A549 (cell line): ENCODE measurements around the gene ITPRID1. TPM values are rescaled to one million over a fixed set of nuclear protein-coding genes. Genes with fewer than 3 reads are reported as not detected.

ENCODE experiments used
- ATAC-seq, 2 experiments: fragments of 200-7000 bp in 1 of 2; fragments of >200 bp in 1 of 2; cut with Nextera tagmentation in 1 of 2; cut with Tn5 transposase in 1 of 2; 3 replicates each; pipeline versions ENCODE4 v1.8.0 to v1.9.1; 2018 to 2020; ENCODE audit warnings: mild to moderate bottlenecking in 1 of 2, moderate library complexity in 1 of 2
- CTCF ChIA-PET: fragments of 300-600 bp; sonication (Branson Sonifier 250); formaldehyde crosslinking; extraction: SDS; loops from one replicate; lab custom pipeline; 2021; ENCODE audit warnings: antibody characterized with exemption, inconsistent platforms; lab: Yijun Ruan, JAX
- POLR2A ChIA-PET: fragments of 350-600 bp; formaldehyde crosslinking; extraction: SDS; loops from one replicate; lab custom pipeline; 2021; ENCODE audit warnings: antibody characterized with exemption, inconsistent platforms; lab: Yijun Ruan, JAX
- DNase-seq, 2 experiments: peaks; one replicate each; pipeline versions ENCODE4 v3.0.0 to v3.0.0-alpha.2; 2011 to 2016; ENCODE audit warnings: low read depth in 1 of 2, low spot score in 1 of 2
- FAIRE-seq: peaks from 2 replicates; lab custom pipeline; 2011; peaks lifted over from hg19 to GRCh38; lab: Jason Lieb, UNC
- H3K27ac ChIP-seq, 2 experiments: fragments of >200 bp; sonication (Bioruptor Twin); formaldehyde crosslinking; 3 replicates each; pipeline ENCODE4 v1.5.1; 2016 to 2017
- H3K4me1 ChIP-seq: fragments of >200 bp; sonication (Bioruptor Twin); formaldehyde crosslinking; 3 replicates; pipeline ENCODE4 v1.6.1; 2016
- H3K4me2 ChIP-seq: fragments of >200 bp; sonication (Bioruptor Twin); formaldehyde crosslinking; 3 replicates; pipeline ENCODE4 v1.6.1; 2016
- H3K4me3 ChIP-seq: fragments of >200 bp; sonication (Bioruptor Twin); formaldehyde crosslinking; 3 replicates; pipeline ENCODE4 v1.5.1; 2016
- H3K9me3 ChIP-seq: fragments of >200 bp; sonication (Bioruptor Twin); formaldehyde crosslinking; 3 replicates; pipeline ENCODE4 v1.6.1; 2016
- BCL3 ChIP-seq: fragments of >200 bp; sonication (Bioruptor Twin); formaldehyde crosslinking; IDR thresholded peaks from 3 replicates; pipeline ENCODE4 v1.6.1; 2016
- CHD4 ChIP-seq: fragments of 200-600 bp; sonication (generic); IDR thresholded peaks from 2 replicates; pipeline ENCODE4 v1.6.1; 2016; ENCODE audit warnings: antibody characterized with exemption, mild to moderate bottlenecking, borderline replicate concordance
- EHMT2 ChIP-seq: fragments of 200-600 bp; sonication (generic); IDR thresholded peaks from 2 replicates; pipeline ENCODE4 v1.6.1; 2016; ENCODE audit warnings: antibody characterized with exemption, low read depth, mild to moderate bottlenecking, moderate library complexity
- FOSB ChIP-seq: fragments of 250-450 bp; sonication (Bioruptor Pico); IDR thresholded peaks from 2 replicates; pipeline ENCODE4 v1.5.0; 2020; ENCODE audit warnings: mild to moderate bottlenecking, moderate library complexity
- FOSL2 ChIP-seq, 2 experiments: fragments of 450-650 bp in 1 of 2; fragments of >200 bp in 1 of 2; sonication (Bioruptor Twin) in 1 of 2; formaldehyde crosslinking; IDR thresholded peaks; 2 replicates each; pipeline versions ENCODE4 v1.5.0 to v1.6.1; 2016 to 2020; ENCODE audit warnings: mild to moderate bottlenecking in 1 of 2, moderate library complexity in 1 of 2
- FOXS1 ChIP-seq: fragments of 250-450 bp; sonication (Bioruptor Pico); IDR thresholded peaks from 2 replicates; pipeline ENCODE4 v1.5.0; 2020; ENCODE audit warnings: mild to moderate bottlenecking, moderate library complexity
- KDM1A ChIP-seq: fragments of 200-600 bp; sonication (generic); IDR thresholded peaks from 2 replicates; pipeline ENCODE4 v1.6.1; 2016; ENCODE audit warnings: low read depth, mild to moderate bottlenecking
- MAFK ChIP-seq: fragments of 450-650 bp; IDR thresholded peaks from 2 replicates; pipeline ENCODE4 v1.6.1; 2014; ENCODE audit not compliant: partially characterized antibody
- NR3C1 ChIP-seq: fragments of >200 bp; sonication (Bioruptor Twin); formaldehyde crosslinking; IDR thresholded peaks from 3 replicates; pipeline ENCODE4 v1.6.1; 2017
- RAD21 ChIP-seq, 2 experiments: fragments of >200 bp in 1 of 2; sonication (Bioruptor Twin) in 1 of 2; formaldehyde crosslinking in 1 of 2; IDR thresholded peaks in 1 of 2; conservative IDR thresholded peaks in 1 of 2; 2 replicates in 1 of 2; 3 replicates in 1 of 2; pipeline ENCODE4 v1.6.1; 2012 to 2018; ENCODE audit warnings: inconsistent platforms in 1 of 2
- REST ChIP-seq: fragments of 200-600 bp; sonication (generic); IDR thresholded peaks from 2 replicates; pipeline ENCODE4 v1.6.1; 2016; ENCODE audit warnings: antibody characterized with exemption, mild to moderate bottlenecking, moderate library complexity
- TFCP2L1 ChIP-seq: fragments of 250-450 bp; sonication (Bioruptor Pico); IDR thresholded peaks from 2 replicates; pipeline ENCODE4 v1.5.0; 2021; ENCODE audit warnings: mild to moderate bottlenecking
- TP53 ChIP-seq: fragments of 250-450 bp; sonication (Bioruptor Pico); IDR thresholded peaks from 2 replicates; pipeline ENCODE4 v1.5.0; 2021; ENCODE audit warnings: mild to moderate bottlenecking, moderate library complexity
- ZC3H11A ChIP-seq: fragments of 450-650 bp; IDR thresholded peaks from 2 replicates; pipeline ENCODE4 v1.6.1; 2014; ENCODE audit warnings: antibody characterized with exemption, mild to moderate bottlenecking
- ZFP36 ChIP-seq: fragments of 450-650 bp; IDR thresholded peaks from 2 replicates; pipeline ENCODE4 v1.6.1; 2014; ENCODE audit warnings: borderline replicate concordance; ENCODE audit not compliant: partially characterized antibody
- WGBS: methylation state at CpG from one replicate; pipeline ENCODE4 v1.1.6; 2017; ENCODE audit errors: missing lambda C conversion rate; 5-methylcytosine and 5-hydroxymethylcytosine counted together
- polyA plus RNA-seq, 4 experiments: library from polyadenylated mRNA; depleted of rRNA in 3 of 4; stranded (reverse); fragments of >200 nt; fragmentation: RNase III in 1 of 4; extraction: RNeasy Plus Mini Kit Qiagen cat#74134 plus additional on column Dnase treatment in 1 of 4; gene quantifications; 2 replicates in 3 of 4; 3 replicates in 1 of 4; pipeline ENCODE4 v1.2.3, GENCODE V29; 2011 to 2017
- TF ChIP-seq, protein P1 (sequence below): IDR thresholded peaks from 2 replicates; pipeline ENCODE4 v1.6.1; 2012; ENCODE audit warnings: low read depth, borderline replicate concordance
- TF ChIP-seq, protein P2 (sequence below): fragments of 450-650 bp; IDR thresholded peaks from 2 replicates; pipeline ENCODE4 v1.6.1; 2014; ENCODE audit warnings: antibody characterized with exemption

Gene ITPRID1
- polyA plus RNA-seq, 2 of the 4 experiments (the other 2 are of a cell fraction) = not detected

- no peak overlapping the region for H3K27ac ChIP-seq
- no peaks in the 10 kb centered on the region for H3K4me1 ChIP-seq
- H3K9me3 ChIP-seq = no peaks in the 10 kb centered on the region
- no peak overlapping the region for H3K4me3 ChIP-seq
- ChIA-PET CTCF (interaction anchor here (0.7 to 1.9 kb wide), 2 partner anchors 38 to 554 kb away, joined by 3 to 4 read pairs; no protein-coding TSS in a partner anchor), POLR2A (no interaction called here)
- WGBS = 52% methylated on average over 3 of the region's 3 CpGs
- ATAC-seq (no peak), FAIRE-seq (no peak), DNase-seq (no peak)
- H3K4me2 ChIP-seq = no peak overlapping the region
- TF ChIP-seq, protein P1, sequence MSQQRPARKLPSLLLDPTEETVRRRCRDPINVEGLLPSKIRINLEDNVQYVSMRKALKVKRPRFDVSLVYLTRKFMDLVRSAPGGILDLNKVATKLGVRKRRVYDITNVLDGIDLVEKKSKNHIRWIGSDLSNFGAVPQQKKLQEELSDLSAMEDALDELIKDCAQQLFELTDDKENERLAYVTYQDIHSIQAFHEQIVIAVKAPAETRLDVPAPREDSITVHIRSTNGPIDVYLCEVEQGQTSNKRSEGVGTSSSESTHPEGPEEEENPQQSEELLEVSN = no peak
- no peak for TF ChIP-seq ZFP36
- TF ChIP-seq EHMT2 = no peak
- no peak for TF ChIP-seq CHD4
- TF ChIP-seq, protein P2, sequence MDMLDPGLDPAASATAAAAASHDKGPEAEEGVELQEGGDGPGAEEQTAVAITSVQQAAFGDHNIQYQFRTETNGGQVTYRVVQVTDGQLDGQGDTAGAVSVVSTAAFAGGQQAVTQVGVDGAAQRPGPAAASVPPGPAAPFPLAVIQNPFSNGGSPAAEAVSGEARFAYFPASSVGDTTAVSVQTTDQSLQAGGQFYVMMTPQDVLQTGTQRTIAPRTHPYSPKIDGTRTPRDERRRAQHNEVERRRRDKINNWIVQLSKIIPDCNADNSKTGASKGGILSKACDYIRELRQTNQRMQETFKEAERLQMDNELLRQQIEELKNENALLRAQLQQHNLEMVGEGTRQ = no peak
Observed at GRCh38 chr7:31688372-31688771, 174.5 kb downstream of the ITPRID1 start.

- POLR2A ChIA-PET = no interaction called here
- H3K4me2 ChIP-seq = no peak overlapping the region
- no peak overlapping the region for H3K27ac ChIP-seq
- no peak for DNase-seq
- ATAC-seq = no peak
- no peak for FAIRE-seq
- 22% methylated on average over 2 of the region's 2 CpGs for WGBS
- TF ChIP-seq TFCP2L1 (no peak), MAFK (no peak), FOXS1 (CRISPR knock-in tag) (no peak), RAD21 (conservative IDR thresholded peaks at IDR 0.05 in 1 of 2, IDR thresholded peaks at IDR 0.05 in 1 of 2) (no peak), TP53 (CRISPR knock-in tag) (no peak), REST (no peak), ZC3H11A (no peak), BCL3 (no peak), NR3C1 (no peak), FOSB (CRISPR knock-in tag) (no peak), KDM1A (no peak), FOSL2 (IDR thresholded peaks at IDR 0.05) (no peak), FOSL2 (CRISPR knock-in tag; IDR thresholded peaks at IDR 0.05) (no peak)
- H3K9me3 ChIP-seq = no peaks in the 10 kb centered on the region
- no peaks in the 10 kb centered on the region for H3K4me1 ChIP-seq
- no peak overlapping the region for H3K4me3 ChIP-seq
- CTCF ChIA-PET = interaction anchor here (1.9 kb wide), 1 partner anchor 38 kb away, joined by 4 read pairs; no protein-coding TSS in a partner anchor
Observed at GRCh38 chr7:31688996-31689395, 175.1 kb downstream of the ITPRID1 start.
